Testis (tissue), 2 donors: ENCODE measurements around the gene REEP3.
"Not testable (repeated sequence)": the region's sequence is repeated elsewhere in the genome, so short reads cannot be mapped to it uniquely, and the experiment has no call there.

Experiments used
- CTCF ChIP-seq, 3 experiments: fragments of 450-650 bp in 2 of 3; fragments of 200-600 bp in 1 of 3; sonication (generic) in 1 of 3; IDR thresholded peaks; one replicate each; pipeline ENCODE4 v1.5.1; 2016 to 2019; ENCODE audit warnings: antibody characterized with exemption in 3 of 3, mild to moderate bottlenecking in 2 of 3, moderate library complexity in 1 of 3
- POLR2A ChIP-seq: fragments of 450-650 bp; IDR thresholded peaks from one replicate; pipeline ENCODE4 v1.6.1; 2017; ENCODE audit warnings: antibody characterized with exemption, mild to moderate bottlenecking, moderate library complexity

DNA sequence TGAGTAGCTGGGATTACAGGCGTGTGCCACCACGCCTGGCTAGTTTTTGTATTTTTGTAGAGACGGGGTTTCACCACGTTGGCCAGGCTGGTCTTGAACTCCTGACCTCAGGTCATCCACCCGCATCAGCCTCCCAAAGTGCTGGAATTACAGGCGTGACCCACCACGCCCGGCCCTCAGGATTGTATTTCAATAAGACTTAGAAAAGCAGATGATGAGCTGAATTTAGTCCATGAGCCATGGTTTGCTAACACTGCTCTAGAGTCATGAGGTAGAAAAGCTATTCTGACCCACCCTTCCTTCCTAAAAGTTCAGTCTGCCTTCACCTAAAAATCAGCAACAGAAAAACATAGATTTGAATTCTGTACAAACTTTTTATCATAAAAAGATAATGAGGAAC lies 139.7 kb downstream of the REEP3 start:
- not testable (repeated sequence) for TF ChIP-seq CTCF (IDR thresholded peaks at IDR 0.05); POLR2A
